NCI-H1436 treated with DMSO at 0.1 percent for 48 hours (cell line): ENCODE data around the gene PRRC2B.

ENCODE experiments used
- DNase-seq: peaks from one replicate; lab custom pipeline; 2025; lab: John Stamatoyannopoulos, UW

PRRC2B gene

DNA sequence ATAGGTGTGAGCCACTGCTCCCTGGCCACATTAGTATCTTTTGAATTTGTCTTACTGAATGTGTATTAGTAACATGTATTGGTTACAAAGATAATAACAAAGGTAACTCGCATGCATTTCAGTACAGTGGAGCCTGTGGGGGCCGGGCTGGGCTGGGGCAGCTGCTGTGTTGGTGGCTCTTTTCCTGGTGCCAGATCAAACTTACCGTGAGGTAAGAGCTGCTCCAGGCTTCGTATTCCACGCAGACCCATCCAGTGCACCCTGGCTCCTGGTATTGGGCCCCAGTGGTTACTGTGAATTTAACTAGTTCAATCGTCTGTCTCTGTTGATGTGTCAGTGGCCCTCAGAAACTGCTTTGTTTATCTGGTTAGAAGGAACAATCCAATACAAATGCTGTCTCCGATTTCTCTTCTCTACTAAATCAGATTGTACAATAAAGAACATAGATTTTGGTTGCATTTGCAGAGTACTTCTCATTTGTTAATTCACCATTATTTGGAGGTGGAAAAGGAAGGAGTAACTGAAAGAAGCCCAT, 15.6 kb downstream of the PRRC2B start:
- DNase-seq = no peak

DNA sequence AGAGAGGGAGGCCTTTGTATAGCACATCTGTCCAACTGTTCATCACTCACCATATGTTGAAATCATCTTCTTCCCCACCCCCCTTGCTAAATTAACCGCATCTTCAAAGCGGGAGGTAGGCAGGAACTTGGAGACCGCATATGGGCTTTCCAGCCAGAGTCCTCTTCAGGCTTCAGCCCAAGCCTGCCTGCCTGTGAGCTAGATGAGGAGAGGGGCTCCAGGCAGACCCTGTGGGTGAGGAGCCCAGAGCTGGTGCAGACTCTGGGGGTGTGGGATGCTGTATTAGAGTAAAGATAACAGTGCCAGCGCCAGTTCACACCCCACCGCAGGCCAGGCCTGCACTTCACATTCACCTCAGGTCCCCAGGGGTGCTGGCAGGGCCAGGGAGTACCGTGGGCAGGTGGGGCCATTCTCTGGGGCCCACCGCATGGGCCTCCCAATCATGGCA, 16.2 kb downstream of the PRRC2B start:
- no peak for DNase-seq

DNA sequence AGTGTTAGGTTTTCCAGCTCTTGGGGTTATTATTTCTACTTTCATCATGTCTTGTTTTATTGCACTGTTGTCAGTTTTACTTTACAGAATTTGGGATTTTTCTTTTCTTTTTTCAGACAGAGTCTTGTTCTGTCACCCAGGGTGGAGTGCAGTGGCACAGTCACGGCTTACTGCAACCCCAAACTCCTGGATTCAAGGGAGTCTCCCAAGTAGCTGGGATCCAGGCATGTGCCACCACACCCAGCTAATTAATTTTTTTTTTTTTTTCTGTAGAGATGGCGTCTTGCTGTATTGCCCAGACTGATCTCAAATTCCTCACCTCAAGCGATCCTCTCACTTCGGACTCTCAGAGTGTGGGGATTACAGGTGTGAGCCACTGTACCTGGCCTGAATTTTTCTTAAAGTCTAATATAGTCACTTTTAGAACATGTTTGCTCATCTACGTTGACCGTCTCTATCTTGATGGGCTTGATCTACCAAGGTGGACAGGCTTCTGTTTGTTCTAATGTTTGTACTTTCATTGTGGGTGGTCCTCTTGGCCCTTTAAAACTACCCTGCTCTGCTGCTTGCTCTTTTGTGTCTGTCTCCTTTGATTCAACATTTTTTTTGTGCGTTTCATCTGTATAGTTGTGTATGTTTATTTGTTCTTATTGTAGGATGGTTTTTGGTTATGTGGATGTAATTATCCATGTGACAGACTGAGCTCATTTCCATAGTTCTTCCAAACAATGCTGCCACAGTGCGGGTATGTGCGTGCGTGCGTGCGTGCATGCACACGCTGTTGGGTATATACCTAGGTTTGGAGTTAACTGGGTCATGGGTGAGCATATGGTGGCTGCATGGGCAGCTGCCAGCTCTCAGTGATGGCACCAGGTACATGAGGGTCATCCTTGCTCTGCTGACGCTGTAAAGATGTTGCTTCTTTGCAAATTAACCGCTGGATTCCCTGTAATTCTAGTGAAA, 18.1 kb downstream of the PRRC2B start:
- no peak for DNase-seq

DNA sequence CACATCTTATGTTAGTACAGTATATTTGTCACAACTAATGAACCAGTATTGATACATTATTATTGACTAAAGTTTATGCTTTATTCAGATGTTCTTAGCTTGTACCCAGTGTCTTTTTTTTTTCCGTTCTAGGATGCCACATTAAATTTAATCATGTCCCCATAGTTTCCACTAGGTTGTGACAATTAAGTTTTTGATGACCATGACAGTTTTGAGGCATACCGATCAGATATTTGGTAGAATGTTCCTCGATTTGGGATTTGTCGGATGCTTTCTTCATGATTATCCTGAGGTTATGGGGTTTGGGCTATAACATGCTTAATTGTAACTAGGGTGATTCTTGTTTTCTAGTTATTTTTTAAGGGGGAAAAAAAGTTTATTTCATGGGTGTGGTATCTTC, 22.6 kb downstream of the PRRC2B start:
- no peak for DNase-seq

DNA sequence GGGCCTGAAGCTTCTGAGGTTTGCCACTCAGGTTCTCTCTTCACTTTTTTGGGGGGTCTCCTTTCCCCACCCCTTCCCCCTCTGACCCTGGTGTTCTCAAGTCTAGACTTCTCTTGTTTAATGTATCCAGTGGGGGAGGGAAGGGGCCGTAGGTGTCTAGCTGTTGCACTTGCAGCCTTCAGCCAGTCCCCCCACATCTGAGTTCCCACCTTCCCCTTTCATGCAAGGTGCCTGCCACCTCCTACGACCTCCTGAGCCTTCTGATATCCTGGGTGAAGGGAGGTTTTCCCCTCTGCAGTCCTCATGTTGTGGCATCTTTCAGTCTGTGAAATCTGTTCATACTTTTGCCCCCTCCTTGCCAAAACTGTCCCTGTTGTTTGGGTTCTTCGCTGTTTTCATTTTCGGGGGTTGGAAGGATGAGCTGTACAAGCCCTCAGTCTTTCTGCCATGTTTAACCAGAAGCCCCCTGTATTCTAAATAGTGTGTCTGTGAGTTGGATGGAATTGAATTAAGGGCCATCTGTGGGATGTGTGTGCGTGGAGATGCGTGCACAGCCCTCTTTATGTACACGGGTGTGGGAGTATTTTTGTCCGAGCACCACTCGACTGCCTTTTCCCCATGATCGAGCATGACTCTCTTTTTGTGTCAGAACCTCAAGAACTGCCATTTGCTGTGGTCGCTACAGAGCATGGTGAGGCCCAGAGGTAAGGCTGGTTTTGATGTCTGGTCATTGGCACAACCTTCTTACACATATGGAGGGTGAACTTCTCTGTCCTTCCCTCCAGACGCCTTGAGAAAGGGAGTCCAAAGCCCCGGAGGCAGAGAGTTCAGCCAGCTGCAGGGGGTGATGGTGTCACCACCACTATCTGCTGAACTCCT, 23.6 kb downstream of the PRRC2B start:
- DNase-seq = no peak

DNA sequence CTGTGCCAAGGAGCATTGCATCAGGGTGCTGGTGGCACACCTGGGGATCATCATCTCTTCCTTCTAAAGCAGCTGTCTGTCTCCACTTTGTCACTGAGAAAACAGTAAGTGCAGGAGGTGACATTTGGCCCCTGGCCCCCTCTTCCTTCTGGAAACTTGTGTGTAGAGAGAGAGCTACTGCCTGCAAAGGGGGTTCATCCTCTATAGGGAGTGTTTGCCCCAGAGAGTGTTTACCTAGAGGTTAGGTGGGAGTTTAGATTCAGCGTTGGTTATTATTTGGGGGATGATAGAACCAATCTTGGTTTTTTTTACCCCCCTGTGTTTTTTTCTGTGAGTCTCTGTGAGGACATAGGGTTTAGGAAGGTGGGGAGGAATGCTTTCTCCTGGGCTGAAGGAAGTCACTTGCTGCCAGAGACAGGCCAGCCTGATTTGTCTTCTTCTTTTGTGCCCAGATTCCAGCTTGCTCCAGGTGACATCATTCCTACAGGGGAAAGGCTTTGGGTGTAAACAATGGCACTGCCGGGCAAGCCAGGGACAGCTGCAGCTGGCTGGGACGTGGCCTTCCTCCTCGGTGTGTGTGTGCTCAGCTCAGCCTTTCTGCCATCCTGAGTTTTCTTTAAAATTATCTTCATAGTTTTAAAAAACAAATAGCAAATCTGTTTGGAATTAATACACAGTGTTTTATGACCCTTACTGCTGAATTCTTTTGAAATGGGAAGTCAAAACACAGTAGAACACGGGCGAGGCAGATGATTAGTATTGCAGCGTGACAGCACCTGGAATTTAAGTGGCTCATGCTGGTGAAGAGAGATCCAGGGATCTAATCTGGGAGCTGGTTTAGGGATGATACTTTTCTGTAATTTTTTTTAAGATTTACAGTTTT, 24.5 kb downstream of the PRRC2B start:
- DNase-seq = no peak

DNA sequence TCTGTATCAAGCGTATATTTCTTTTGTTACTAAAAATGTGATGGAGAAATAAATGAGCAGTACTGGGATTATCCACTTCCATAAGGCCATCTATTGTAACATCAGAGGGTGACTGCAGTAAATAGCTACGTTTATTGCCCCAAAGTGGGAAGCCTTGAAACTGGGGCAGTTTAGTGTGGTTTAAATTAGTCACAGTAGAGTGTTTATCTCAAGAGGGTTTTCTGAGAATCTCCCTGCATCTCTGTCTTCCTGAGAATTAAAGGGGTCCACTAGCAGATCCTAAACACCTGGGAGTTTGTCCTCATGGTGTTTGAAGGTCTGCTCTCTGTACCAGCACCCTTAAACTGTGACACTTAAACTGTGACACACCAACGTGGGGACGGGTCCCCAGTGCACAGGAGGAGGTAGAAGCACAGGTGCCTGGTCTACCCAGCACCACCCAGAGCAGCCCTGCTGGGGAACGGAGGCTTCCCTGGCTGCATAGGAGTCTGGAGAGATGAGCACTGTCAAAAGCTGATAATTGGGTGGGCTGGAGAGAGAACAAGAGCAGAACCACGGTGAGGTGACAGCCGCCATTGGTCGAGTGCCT, 25.2 kb downstream of the PRRC2B start:
- DNase-seq = no peak

DNA sequence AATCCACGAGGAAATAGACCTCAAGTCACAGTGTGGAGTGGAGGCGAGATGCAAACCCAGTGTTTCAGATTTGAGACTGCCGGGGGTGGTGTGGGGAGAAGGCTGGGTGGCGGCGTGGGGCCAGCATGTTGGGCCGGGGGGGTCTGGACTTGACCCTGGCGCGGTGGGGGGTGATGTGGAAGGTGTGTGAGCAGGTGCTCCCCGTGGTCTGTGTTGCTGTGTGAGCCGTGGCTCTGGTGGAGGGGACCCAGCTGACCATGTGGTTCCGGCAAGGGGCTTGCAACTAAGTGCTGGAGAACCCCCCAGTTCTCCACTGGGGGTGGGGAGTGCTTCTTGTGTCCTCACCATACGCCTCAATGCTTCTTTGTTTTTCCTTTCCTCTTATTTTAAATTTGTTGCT, 25.8 kb downstream of the PRRC2B start:
- DNase-seq = no peak

DNA sequence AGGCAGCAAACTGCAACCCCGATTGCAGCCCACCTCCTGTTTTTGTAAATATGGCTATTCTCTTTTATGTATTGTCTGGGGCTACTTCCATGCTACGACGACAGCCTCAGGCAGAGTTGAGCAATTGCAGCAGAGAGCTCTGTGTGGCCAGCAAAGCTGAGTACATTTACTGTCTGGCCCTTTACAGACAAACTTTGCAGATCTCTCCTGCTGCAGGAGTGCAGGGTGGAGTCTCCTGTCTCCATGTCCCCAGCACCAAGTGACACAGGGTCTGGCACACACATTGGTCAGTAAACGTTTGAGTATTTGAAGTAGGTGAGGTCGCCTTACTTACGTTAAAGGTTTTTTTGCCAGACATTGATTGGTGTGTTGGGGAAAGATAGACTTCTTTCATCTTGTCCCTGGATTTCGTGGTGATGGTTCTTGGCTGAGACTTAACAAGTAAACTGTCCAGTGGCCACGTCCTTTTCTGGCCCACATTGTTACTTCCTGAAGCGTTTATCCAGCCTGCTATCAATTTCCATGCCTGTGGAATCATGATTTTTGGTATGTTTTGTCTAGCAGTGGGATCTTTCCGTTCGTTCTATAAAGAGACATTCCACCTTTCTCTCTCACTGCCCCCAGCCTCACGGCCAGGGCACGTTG, 27.2 kb downstream of the PRRC2B start:
- no peak for DNase-seq

DNA sequence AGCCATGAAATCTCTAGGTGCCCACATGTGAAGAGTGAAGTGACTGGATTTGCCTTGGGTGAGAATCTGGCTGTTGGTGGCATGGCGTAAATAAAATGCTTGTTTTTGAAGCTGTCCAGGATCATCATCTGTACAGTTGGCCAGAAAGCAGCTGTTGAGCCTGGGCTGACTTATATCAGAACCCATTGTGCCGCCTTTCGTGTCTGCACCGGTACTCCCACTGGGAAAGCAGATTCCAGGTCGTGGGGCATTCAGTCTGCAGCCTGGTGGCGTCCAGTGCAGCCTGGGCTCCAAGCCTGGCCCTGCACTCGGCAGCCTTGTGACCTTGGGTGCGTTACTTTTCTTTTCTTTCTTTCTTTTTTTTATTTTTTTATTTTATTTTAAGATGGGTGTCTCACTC, 27.8 kb downstream of the PRRC2B start:
- no peak for DNase-seq

DNA sequence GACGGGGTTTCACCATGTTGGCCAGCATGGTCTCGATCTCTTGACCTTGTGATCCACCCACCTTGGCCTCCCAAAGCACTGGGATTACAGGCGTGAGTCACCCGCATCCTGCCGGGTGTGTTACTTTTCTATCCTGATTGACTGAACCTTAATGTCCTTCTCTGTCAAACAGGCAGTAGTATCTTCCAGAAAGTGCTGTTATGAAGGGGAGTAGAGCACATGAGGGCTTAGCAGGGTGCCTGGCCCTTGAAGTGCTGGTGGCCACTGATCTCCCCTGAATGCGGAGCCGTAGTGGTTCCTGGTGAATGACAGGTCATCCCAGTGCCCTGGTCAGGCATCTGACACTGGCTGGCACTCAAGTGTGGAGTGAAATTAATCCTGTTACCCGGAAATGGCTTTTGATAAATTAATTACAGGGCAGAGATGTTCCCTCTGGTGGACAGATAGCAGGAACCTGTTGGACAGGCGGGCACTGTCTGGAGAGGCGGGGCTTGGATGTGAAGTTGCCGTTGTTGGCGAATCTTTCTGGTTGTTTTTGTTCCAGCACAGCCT, 28.4 kb downstream of the PRRC2B start:
- no peak for DNase-seq

DNA sequence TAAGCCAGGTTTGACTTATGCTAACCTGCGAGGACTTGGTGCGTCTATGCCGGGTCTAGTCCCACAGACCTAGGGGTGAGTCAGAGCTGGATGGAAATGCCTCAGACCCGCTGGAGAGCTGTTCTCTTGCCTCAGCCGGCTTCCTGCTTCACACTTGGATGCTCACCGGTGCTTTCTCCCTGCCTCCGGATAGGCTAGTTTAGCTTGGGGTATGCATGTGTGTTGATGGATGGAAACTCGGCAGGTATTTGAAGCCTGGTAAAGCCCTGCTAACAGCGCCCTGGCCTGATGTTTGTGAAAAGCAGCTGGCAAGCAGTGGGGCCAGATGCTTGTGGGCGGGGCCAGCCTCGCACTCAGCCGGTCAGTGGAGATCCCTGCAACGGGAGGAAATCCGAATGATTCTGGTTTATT, 29.3 kb downstream of the PRRC2B start:
- no peak for DNase-seq

DNA sequence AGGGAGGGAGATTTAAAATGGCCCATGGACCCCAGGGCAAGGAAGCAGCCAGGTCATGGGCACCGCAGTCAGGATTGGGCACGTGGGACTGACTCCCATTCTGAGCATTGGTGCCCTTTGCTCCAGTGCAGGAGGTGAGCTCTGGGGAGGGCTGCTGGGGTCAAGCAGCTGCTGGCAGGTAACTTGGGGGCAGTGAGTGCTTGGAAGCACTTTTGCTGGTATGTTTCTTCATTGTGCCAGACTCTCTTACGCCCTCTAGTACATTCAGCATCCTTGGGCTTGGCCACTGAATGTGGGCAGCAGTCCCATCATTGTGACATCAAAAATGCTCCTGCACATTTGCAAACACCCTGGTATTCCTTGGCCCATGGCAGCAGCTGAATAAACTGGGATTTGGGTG, 32.7 kb downstream of the PRRC2B start:
- no peak for DNase-seq

DNA sequence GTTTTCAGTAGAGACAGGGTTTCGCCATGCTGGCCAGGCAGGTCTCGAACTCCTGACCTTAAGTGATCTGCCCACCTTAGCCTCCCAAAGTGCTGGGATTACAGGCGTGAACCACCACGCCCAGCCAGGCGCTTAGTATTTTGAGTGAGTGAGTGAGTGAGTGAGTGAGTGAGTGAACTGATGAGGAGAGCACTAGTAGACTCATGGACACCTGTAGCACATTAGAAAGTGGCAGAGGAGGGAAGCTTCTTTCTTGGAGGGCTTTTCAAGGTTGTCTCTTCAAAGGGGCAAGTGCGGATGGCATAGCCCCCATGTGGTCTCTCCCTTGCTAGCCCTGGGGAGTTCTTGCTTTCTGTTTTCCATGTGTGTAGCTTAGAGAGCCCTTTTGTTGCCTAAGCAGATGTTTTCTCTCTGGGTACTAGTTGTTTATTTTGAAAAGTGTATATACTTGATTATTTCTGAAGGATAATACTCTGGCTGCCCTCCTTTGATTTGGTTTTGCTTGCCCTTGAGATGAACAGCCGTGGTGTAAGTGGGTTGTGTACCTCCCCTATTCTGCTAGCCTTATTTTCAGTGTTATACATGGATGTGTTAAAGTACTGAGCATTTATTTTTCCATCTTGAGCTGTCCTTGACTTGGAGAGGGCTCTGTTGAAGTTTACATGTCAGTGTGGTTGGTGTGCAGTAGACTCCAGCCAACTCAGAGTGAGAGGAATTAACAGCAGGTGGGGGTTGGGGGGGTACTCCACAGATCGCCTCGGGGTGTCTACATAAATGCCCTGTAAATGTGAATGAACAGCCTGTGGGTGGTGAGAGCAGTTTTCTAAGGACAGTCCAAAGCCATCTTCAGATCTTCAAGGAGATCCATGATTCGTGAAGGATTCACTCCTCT, 35.5 kb downstream of the PRRC2B start:
- DNase-seq = no peak

DNA sequence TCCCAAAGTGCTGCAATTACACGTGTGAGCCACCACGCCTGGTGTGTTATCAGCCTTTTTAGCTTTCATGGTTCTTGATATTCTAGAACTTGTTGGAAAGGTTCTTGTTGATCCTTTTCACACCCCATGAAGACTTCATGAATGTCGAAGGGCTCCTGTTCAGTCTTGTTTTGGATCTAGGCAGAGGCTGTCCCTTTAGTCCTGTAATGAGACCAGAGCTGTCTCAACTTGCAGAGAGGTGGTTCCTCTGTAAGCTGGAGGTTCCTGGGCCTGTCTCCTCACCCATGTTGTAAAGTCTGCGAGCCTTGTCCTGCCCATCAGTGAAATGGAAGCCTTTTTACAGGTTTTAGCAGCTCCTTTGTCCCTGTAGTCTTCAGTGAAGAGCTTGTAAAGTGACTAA, 38.2 kb downstream of the PRRC2B start:
- no peak for DNase-seq

DNA sequence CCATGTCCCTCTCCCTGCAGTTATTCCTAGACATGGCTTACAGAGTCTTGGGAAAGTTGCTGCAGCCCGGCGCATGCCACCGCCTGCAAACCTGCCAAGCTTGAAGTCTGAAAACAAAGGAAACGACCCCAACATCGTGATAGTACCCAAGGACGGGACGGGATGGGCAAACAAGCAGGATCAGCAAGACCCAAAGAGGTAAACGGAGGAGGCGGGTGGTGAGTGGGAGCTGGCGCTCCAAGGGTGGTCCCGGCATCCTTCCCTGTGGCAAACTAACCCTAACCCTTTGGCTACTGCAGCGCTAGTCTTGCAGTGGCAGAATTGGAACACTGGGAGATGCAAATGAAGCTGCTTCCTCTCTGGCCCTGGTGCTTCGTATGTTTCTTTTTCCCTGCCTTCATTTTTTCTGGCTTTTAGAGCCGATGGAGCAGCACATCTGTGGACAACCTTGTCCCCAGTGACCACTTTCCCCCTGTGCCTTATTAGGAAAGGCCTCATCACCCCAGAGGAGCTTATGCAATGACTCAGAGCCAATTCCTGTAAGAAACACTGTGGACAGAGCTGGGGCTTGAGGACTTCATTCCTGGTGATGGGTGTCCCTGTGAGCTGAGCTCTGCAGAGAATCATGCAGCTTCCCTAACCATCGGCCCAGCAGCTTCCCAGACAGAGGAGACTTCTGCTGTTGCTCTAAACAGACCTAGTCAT, 38.9 kb downstream of the PRRC2B start:
- no peak for DNase-seq

DNA sequence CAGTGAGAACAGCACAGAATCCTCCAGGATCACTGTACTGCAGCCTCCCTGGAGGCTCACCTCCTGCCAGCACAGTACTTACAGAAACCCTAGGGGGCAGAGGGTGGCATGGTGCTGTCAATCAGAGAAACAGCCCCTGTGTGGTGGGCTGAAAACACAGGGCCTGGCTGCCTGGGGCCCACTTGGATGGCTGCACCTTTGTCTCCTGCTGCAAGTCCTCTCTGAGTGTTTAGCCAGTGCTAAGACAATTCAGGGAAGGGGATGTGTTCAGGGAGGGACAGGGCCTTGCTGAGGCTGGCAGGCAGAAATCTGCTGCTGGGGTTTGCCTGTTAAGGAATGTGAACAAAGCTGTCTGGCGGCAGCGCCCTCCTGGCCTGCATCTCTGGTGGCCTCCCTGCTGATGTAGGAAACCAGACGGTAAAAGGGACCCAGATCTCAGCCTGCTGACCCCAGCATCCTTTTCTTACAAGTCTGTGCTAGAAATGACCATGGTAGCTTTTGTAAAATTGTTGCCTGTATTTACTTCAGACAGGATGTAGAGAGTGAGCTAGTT, 39.5 kb downstream of the PRRC2B start:
- no peak for DNase-seq

DNA sequence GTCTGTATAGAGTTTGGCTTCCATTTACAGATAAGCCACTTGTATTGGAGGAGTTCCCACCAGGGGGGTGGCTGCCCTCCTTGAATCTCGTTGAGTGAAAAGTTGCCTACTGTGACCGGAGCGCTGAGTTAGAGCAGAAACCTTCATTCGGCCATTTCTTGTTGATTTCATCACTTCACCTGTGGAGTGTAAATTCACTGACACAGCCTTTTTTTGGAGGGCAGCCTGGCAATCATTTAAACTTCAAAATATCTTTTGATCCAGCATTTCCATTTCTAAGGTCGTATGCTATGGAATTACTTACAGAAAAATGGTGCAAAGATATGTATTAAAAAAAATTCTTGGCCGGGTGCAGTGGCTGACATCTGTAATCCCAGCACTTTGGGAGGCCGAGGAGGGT, 40.8 kb downstream of the PRRC2B start:
- no peak for DNase-seq
